ENCODE results near the gene NEUROD2. TPM values are rescaled to one million over a fixed set of nuclear protein-coding genes. Genes with fewer than 3 reads are reported as not detected.

Gene NEUROD2
- total RNA-seq, 1 experiment from 2014 or later: not detected

DNA sequence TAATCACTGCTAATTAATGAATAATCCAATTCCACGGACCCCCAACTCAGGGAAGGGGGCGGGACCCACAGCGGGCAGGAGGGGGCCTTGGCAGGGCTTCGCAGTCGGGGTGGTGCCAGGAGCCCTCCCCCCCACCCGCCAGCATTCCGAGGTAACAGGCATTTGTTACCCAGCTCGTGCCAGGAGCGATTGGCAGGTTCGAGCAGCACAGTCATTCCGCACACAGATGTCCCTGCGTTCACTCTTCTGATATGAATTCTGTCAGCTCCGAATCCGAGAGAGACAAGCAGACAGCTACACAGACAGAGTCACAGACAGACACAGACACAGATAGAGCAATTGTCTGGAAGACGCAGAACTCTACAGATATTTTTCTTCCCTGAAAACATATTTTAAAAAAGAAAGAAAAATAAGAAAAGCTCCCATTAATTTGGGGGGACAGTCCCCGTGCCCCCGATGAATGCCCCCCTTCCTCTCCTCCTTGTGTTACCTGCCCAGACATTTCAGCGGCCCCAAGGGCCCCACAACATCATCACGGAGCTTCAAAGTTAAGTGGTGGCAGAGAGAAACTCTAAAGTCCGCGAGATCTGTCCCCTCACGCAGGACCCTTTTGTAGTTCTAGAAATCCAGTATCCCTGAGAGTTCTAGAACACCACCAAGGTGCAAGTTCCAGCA lies 10.2 kb downstream of the NEUROD2 start:
- POLR2A ChIA-PET (ENCODE audit: unreplicated experiment): interaction anchor here (0.6 kb wide), 1 partner anchor 183 kb away, joined by 5 read pairs; no protein-coding TSS in a partner anchor
- no peaks in the 10 kb centered on the region for H3K9me2 ChIP-seq (replicated peaks; ENCODE audit: low read length)

DNA sequence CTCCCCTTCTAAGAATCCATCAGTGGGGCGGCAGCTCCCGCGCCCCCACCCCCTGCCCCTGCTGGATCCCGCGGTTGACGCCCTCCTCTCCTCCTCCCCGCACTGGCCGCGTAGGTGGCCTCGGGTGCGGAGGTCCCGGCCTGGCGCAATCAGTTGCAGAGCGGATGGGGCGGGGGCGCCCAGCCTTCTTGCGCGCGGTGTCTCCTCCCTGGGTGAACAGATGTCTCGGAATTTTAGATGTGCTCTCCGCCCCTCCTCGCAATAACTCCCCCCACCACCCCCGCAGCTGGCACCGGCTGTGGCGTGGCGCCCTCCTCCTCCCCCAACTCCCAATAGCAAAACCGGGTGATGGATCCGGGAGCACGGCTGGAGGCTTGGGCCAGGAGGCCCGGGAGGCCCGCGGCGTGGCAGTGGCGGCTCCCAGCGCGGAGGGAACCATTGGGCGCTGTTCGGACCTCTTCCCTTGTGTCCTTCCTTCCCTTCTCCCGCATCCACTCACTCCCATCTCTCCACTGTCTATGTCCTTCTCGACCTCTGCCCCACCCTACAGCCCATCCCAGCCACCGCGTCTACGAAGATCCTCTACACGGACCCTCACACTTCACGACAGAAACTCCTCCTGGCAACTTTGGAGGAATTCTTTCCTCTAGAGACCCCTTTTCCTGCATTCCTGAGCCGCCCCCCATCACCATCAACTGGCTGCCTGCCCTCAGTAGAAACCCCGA lies 11.0 kb downstream of the NEUROD2 start:
- BruUV-seq (replicated peaks): no TSS peak
- POLR2A ChIA-PET (ENCODE audit: unreplicated experiment): no interaction called here
- Histone ChIP-seq H3K9me3 (ENCODE audit: low read length) (no peaks in the 10 kb centered on the region), H3K79me2 (ENCODE audit: low read length) (no peaks in the 10 kb centered on the region), H3K9ac (ENCODE audit: low read length) (no peak overlapping the region), H3F3A (ENCODE audit: low read length, unreplicated experiment) (no peaks in the 10 kb centered on the region), H3K4me3 (ENCODE audit: low read length) (no peak overlapping the region), H4K20me1 (ENCODE audit: low read length) (no peaks in the 10 kb centered on the region), H3K36me3 (ENCODE audit: low read depth, low read length) (no peaks in the 10 kb centered on the region), H3K4me1 (ENCODE audit: insufficient read depth, low read length) (no peaks in the 10 kb centered on the region), H3K4me2 (ENCODE audit: low read length) (no peak overlapping the region), H2AFZ (ENCODE audit: low read length) (no peak overlapping the region), H3K9me2 (replicated peaks; ENCODE audit: low read length) (no peaks in the 10 kb centered on the region), H3K27me3 (ENCODE audit: low read length) (peaks cover 43% of the 10 kb centered on the region), H3K27ac (ENCODE audit: low read length) (no peak overlapping the region)
- intact Hi-C loops (cut with micrococcal nuclease): no loop called here
- TF ChIP-seq EZH2phosphoT487 (IDR thresholded peaks at IDR 0.05; ENCODE audit: borderline replicate concordance, low read length) (no peak), EZH2 (IDR thresholded peaks at IDR 0.05; ENCODE audit: low read length, unreplicated experiment) (no peak)
- TF ChIP-seq, protein P1, sequence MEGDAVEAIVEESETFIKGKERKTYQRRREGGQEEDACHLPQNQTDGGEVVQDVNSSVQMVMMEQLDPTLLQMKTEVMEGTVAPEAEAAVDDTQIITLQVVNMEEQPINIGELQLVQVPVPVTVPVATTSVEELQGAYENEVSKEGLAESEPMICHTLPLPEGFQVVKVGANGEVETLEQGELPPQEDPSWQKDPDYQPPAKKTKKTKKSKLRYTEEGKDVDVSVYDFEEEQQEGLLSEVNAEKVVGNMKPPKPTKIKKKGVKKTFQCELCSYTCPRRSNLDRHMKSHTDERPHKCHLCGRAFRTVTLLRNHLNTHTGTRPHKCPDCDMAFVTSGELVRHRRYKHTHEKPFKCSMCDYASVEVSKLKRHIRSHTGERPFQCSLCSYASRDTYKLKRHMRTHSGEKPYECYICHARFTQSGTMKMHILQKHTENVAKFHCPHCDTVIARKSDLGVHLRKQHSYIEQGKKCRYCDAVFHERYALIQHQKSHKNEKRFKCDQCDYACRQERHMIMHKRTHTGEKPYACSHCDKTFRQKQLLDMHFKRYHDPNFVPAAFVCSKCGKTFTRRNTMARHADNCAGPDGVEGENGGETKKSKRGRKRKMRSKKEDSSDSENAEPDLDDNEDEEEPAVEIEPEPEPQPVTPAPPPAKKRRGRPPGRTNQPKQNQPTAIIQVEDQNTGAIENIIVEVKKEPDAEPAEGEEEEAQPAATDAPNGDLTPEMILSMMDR (conservative IDR thresholded peaks at IDR 0.05; ENCODE audit: low read depth, low read length): no peak
- ATAC-seq: no peak
- DNase-seq: no peak
- CTCF ChIA-PET: no interaction called here

More for the DNA sequence above, 10.2 kb downstream of the NEUROD2 start:
- intact Hi-C loops (cut with micrococcal nuclease): no loop called here
- H3K4me2 ChIP-seq (ENCODE audit: low read length): no peak overlapping the region
- H3K4me1 ChIP-seq (ENCODE audit: insufficient read depth, low read length): no peaks in the 10 kb centered on the region
- no peak overlapping the region for H3K27ac ChIP-seq (ENCODE audit: low read length)
- BruUV-seq (replicated peaks): no TSS peak
- no peaks in the 10 kb centered on the region for H4K20me1 ChIP-seq (ENCODE audit: low read length)
- H3F3A ChIP-seq (ENCODE audit: low read length, unreplicated experiment): no peaks in the 10 kb centered on the region
- H3K79me2 ChIP-seq (ENCODE audit: low read length): no peaks in the 10 kb centered on the region
- no peak overlapping the region for H3K9ac ChIP-seq (ENCODE audit: low read length)
- H3K27me3 ChIP-seq (ENCODE audit: low read length): peaks cover 51% of the 10 kb centered on the region
- ATAC-seq (no peak), DNase-seq (no peak)
- TF ChIP-seq, protein P1 (conservative IDR thresholded peaks at IDR 0.05; ENCODE audit: low read depth, low read length): no peak
- TF ChIP-seq EZH2phosphoT487 (IDR thresholded peaks at IDR 0.05; ENCODE audit: borderline replicate concordance, low read length) (no peak), EZH2 (IDR thresholded peaks at IDR 0.05; ENCODE audit: low read length, unreplicated experiment) (no peak)
- no peaks in the 10 kb centered on the region for H3K9me3 ChIP-seq (ENCODE audit: low read length)
- H3K36me3 ChIP-seq (ENCODE audit: low read depth, low read length): no peaks in the 10 kb centered on the region
- H2AFZ ChIP-seq (ENCODE audit: low read length): no peak overlapping the region
- H3K4me3 ChIP-seq (ENCODE audit: low read length): no peak overlapping the region
- CTCF ChIA-PET: no interaction called here

All from PC-3 (cell line).